RCC 7860 (cell line): Measurements from ENCODE around the gene STK24.

Source experiments
- DNase-seq: peaks from one replicate; pipeline ENCODE4 v3.0.0-alpha.2; 2015; ENCODE audit warnings: low spot score
- FAIRE-seq: peaks from 2 replicates; lab custom pipeline; 2012; peaks lifted over from hg19 to GRCh38; lab: Jason Lieb, UNC

STK24 gene

GRCh38 chr13:98459721-98460370 is 117.1 kb downstream of the STK24 start:
- no peak for FAIRE-seq

GRCh38 chr13:98459171-98459681 is 117.7 kb downstream of the STK24 start:
- DNase-seq, result no peak
- FAIRE-seq, result no peak

More at GRCh38 chr13:98459721-98460370, 117.1 kb downstream of the STK24 start:
- no peak for DNase-seq

- FAIRE-seq, result no peak
- DNase-seq, result no peak
Observed at GRCh38 chr13:98458431-98458830, 118.5 kb downstream of the STK24 start.

GRCh38 chr13:98457053-98457452 is 119.9 kb downstream of the STK24 start:
- FAIRE-seq (no peak), DNase-seq (no peak)

- no peak for FAIRE-seq
Observed at GRCh38 chr13:98456413-98456845, 120.5 kb downstream of the STK24 start.

GRCh38 chr13:98454389-98454881 is 122.5 kb downstream of the STK24 start:
- DNase-seq, result peak; percentile 38
- no peak for FAIRE-seq

More at GRCh38 chr13:98456413-98456845, 120.5 kb downstream of the STK24 start:
- no peak for DNase-seq

- DNase-seq (no peak), FAIRE-seq (no peak)
Observed at GRCh38 chr13:98452851-98453843, 123.8 kb downstream of the STK24 start.

GRCh38 chr13:98451676-98452470 is 125.0 kb downstream of the STK24 start:
- no peak for DNase-seq
- no peak for FAIRE-seq

GRCh38 chr13:98450539-98451111 is 126.3 kb downstream of the STK24 start:
- FAIRE-seq (no peak), DNase-seq (no peak)

GRCh38 chr13:98450026-98450425 is 126.9 kb downstream of the STK24 start:
- DNase-seq, result no peak
- no peak for FAIRE-seq

- FAIRE-seq (no peak), DNase-seq (no peak)
Observed at GRCh38 chr13:98449273-98449672, 127.6 kb downstream of the STK24 start.

- FAIRE-seq (no peak), DNase-seq (no peak)
Observed at GRCh38 chr13:98448642-98448928, 128.3 kb downstream of the STK24 start.

- DNase-seq, result no peak
- no peak for FAIRE-seq
Observed at GRCh38 chr13:98447881-98448641, 128.8 kb downstream of the STK24 start.

- FAIRE-seq (no peak), DNase-seq (no peak)
Observed at GRCh38 chr13:98447130-98447529, 129.8 kb downstream of the STK24 start.

- FAIRE-seq, result no peak
- no peak for DNase-seq
Observed at GRCh38 chr13:98446234-98446621, 130.7 kb downstream of the STK24 start.

- FAIRE-seq (no peak), DNase-seq (peak; percentile 24)
Observed at GRCh38 chr13:98445340-98446233, 131.3 kb downstream of the STK24 start.

GRCh38 chr13:98444381-98444780 is 132.5 kb downstream of the STK24 start:
- DNase-seq (no peak), FAIRE-seq (no peak)

GRCh38 chr13:98443800-98444325 is 133.0 kb downstream of the STK24 start:
- DNase-seq (no peak), FAIRE-seq (no peak)
